GM23248 (cell line): ENCODE measurements around the gene ZWINT.

Experiments
- EZH2 ChIP-seq: fragments of 200-600 bp; sonication (generic); IDR thresholded peaks from 2 replicates; pipeline ENCODE4 v1.6.1; 2018; ENCODE audit warnings: antibody characterized with exemption, mild to moderate bottlenecking; ENCODE audit not compliant: insufficient read depth, poor library complexity, severe bottlenecking
- EZH2phosphoT487 ChIP-seq: fragments of 200-600 bp; sonication (generic); IDR thresholded peaks from 2 replicates; pipeline ENCODE4 v1.6.1; 2018; ENCODE audit warnings: antibody characterized with exemption, moderate library complexity, mild to moderate bottlenecking, low read depth; ENCODE audit not compliant: insufficient read depth

DNA sequence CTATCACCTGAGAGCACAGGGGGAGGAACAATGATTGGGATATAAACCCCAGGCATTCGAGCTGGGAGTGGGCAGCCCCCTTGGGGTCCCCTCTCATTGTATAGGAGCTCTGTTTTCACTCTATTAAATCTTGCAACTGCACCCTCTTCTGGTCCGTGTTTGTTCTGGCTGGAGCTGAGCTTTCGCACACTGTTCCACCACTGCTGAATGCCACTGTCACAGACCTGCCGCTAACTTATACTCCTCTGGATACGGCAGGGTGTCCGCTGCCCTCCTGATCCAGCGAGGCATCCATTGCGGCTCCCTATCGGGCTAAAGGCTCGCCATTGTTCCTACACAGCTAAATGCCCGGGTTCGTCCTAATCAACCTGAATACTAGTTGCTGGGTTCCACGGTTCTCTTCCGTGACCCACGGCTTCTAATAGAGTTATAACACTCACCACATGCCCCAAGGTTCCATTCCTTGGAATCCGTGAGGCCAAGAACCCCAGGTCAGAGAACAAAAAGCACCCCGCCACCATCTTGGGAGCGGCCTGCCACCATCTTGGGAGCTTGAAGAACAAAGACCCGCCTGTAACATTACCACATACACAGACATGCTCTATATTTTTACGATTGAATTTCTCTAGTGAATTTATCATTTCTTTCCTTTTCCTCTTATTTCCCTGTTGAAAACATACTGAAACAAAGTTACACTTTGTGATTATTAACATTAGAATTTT lies 9.0 kb downstream of the ZWINT start:
- TF ChIP-seq EZH2phosphoT487 (no peak), EZH2 (no peak)
